GM06990 (cell line): ENCODE data around the gene ZBTB7A.

ENCODE experiments used
- DNase-seq: peaks from one replicate; pipeline ENCODE4 v3.0.0-alpha.2; 2011; ENCODE audit not compliant: insufficient read length; ENCODE audit errors: extremely low read depth
- H3K27me3 ChIP-seq: replicated peaks from 2 replicates; pipeline ENCODE4 v1.6.0; 2011; ENCODE audit warnings: low read length; ENCODE audit not compliant: control insufficient read depth, insufficient read depth
- H3K36me3 ChIP-seq: 2 replicates; pipeline ENCODE4 v1.5.1; 2011; ENCODE audit warnings: low read length; ENCODE audit not compliant: control insufficient read depth, insufficient read depth
- H3K4me3 ChIP-seq: replicated peaks from 2 replicates; pipeline ENCODE4 v1.5.1; 2011; ENCODE audit warnings: low read depth, mild to moderate bottlenecking, control low read depth, low read length
- TF ChIP-seq, protein P1 (sequence below): IDR thresholded peaks from 2 replicates; pipeline ENCODE4 v1.5.1; 2011; ENCODE audit warnings: low read length, control low read depth, mild to moderate bottlenecking, inconsistent platforms; ENCODE audit not compliant: insufficient read depth, poor library complexity, severe bottlenecking

ZBTB7A gene

DNA sequence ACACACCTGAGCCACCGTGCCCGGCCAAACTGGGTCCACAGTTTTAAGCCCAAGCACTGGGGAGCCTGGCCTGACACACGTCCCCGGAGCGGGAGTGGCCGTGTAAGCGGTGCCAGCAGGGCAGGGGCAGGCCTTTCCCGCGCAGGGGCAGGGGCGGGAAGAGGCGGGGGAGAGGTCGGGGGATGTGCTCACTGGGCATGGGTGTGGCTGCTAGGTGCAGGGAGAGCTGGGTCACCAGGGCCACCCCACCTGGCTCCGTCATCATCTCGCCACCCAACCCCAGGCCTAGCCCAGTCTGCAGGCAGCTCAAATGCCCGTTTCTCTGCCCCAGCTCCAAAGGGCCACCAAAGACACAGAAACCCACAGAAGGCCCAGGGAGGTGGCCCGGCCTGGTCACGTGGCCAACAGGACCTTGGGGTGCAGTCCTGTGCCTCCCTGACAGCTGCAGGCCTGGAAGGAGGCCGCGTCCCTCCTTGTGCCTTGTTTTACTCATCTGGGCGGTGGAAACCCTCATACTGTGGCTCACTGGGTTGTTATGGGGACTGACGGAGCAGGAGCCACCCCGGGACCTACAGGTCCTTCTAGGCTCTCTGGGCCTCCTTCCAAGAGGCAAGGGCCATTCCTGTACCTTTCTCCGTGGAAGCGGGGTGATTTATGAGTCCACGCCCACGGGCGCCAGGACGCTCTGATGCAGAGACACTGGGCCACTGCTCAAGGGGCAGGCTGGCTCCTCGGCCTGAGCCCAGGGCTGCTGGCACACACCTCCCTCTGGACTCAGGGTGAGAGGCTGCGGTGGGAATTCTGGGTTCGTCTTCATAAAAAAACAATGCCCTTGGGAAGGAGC, 29.6 kb upstream of the ZBTB7A start:
- Histone ChIP-seq H3K4me3 (no peak overlapping the region), H3K27me3 (no peaks in the 10 kb centered on the region), H3K36me3 (peaks cover 37% of the 10 kb centered on the region)
- DNase-seq, result no peak
- TF ChIP-seq, protein P1, sequence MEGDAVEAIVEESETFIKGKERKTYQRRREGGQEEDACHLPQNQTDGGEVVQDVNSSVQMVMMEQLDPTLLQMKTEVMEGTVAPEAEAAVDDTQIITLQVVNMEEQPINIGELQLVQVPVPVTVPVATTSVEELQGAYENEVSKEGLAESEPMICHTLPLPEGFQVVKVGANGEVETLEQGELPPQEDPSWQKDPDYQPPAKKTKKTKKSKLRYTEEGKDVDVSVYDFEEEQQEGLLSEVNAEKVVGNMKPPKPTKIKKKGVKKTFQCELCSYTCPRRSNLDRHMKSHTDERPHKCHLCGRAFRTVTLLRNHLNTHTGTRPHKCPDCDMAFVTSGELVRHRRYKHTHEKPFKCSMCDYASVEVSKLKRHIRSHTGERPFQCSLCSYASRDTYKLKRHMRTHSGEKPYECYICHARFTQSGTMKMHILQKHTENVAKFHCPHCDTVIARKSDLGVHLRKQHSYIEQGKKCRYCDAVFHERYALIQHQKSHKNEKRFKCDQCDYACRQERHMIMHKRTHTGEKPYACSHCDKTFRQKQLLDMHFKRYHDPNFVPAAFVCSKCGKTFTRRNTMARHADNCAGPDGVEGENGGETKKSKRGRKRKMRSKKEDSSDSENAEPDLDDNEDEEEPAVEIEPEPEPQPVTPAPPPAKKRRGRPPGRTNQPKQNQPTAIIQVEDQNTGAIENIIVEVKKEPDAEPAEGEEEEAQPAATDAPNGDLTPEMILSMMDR, result no peak

GRCh38 chr19:4095488-4095844, 28.8 kb upstream of the ZBTB7A start:
- TF ChIP-seq, protein P1, result no peak
- H3K36me3 ChIP-seq, result peaks cover 32% of the 10 kb centered on the region

GRCh38 chr19:4094761-4095487, 28.2 kb upstream of the ZBTB7A start:
- Histone ChIP-seq H3K27me3 (no peaks in the 10 kb centered on the region), H3K36me3 (peaks cover 34% of the 10 kb centered on the region), H3K4me3 (no peak overlapping the region)
- no peak for DNase-seq
- TF ChIP-seq, protein P1, result no peak

More at GRCh38 chr19:4095488-4095844, 28.8 kb upstream of the ZBTB7A start:
- no peaks in the 10 kb centered on the region for H3K27me3 ChIP-seq
- DNase-seq, result no peak
- no peak overlapping the region for H3K4me3 ChIP-seq

- TF ChIP-seq, protein P1, result no peak
- H3K36me3 ChIP-seq, result peaks cover 38% of the 10 kb centered on the region
- H3K27me3 ChIP-seq, result no peaks in the 10 kb centered on the region
Measured at GRCh38 chr19:4094291-4094690, 27.6 kb upstream of the ZBTB7A start.

GRCh38 chr19:4093643-4094175, 27.0 kb upstream of the ZBTB7A start:
- TF ChIP-seq, protein P1, result no peak
- H3K36me3 ChIP-seq, result peaks cover 34% of the 10 kb centered on the region
- DNase-seq, result no peak
- H3K27me3 ChIP-seq, result no peaks in the 10 kb centered on the region
- H3K4me3 ChIP-seq, result no peak overlapping the region

More at GRCh38 chr19:4094291-4094690, 27.6 kb upstream of the ZBTB7A start:
- H3K4me3 ChIP-seq, result no peak overlapping the region
- no peak for DNase-seq
